DOHH2 (cell line): ENCODE measurements around the gene IQSEC3.

Source experiments
- EZH2phosphoT487 ChIP-seq: fragments of 200-600 bp; sonication (generic); IDR thresholded peaks from 2 replicates; pipeline ENCODE4 v1.6.1; 2017; ENCODE audit warnings: borderline replicate concordance, mild to moderate bottlenecking, antibody characterized with exemption, low read length, moderate library complexity, mixed read lengths
- TF ChIP-seq, protein P1 (sequence below): fragments of 200-600 bp; sonication (generic); IDR thresholded peaks from one replicate; pipeline ENCODE4 v1.5.1; 2014; ENCODE audit warnings: antibody characterized with exemption, mild to moderate bottlenecking, low read depth, low read length; ENCODE audit not compliant: poor library complexity, severe bottlenecking

GRCh38 chr12:175759-176158, 109.2 kb downstream of the IQSEC3 start:
- TF ChIP-seq, protein P1, sequence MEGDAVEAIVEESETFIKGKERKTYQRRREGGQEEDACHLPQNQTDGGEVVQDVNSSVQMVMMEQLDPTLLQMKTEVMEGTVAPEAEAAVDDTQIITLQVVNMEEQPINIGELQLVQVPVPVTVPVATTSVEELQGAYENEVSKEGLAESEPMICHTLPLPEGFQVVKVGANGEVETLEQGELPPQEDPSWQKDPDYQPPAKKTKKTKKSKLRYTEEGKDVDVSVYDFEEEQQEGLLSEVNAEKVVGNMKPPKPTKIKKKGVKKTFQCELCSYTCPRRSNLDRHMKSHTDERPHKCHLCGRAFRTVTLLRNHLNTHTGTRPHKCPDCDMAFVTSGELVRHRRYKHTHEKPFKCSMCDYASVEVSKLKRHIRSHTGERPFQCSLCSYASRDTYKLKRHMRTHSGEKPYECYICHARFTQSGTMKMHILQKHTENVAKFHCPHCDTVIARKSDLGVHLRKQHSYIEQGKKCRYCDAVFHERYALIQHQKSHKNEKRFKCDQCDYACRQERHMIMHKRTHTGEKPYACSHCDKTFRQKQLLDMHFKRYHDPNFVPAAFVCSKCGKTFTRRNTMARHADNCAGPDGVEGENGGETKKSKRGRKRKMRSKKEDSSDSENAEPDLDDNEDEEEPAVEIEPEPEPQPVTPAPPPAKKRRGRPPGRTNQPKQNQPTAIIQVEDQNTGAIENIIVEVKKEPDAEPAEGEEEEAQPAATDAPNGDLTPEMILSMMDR: no peak
- TF ChIP-seq EZH2phosphoT487: no peak
